Right atrium auricular region (tissue), 2 donors: Measurements from ENCODE around the gene NKX2-3. TPM values are rescaled to one million over a fixed set of nuclear protein-coding genes. Genes with fewer than 3 reads are reported as not detected.

Experiments
- DNase-seq: peaks from one replicate; pipeline ENCODE4 v3.0.0-alpha.2; 2019; ENCODE audit warnings: low spot score
- H3K27ac ChIP-seq, 2 donors: fragments of 200-600 bp; sonication (generic); 1 replicate in 1 of 2; 2 replicates in 1 of 2; pipeline ENCODE4 v1.5.1; 2016 to 2019
- H3K27me3 ChIP-seq, 2 donors: fragments of 200-600 bp; sonication (generic); one replicate each; pipeline versions ENCODE4 v1.5.1 to v1.6.0; 2017 to 2019
- H3K36me3 ChIP-seq: fragments of 200-600 bp; sonication (generic); one replicate; pipeline ENCODE4 v1.5.1; 2016
- H3K4me1 ChIP-seq, 2 donors: fragments of 200-600 bp; sonication (generic); one replicate each; pipeline versions ENCODE4 v1.5.1 to v1.6.0; 2017 to 2019
- H3K4me3 ChIP-seq, 2 donors: fragments of 200-600 bp; sonication (generic); 1 replicate in 1 of 2; 2 replicates in 1 of 2; pipeline ENCODE4 v1.5.1; 2017 to 2019; ENCODE audit warnings: mild to moderate bottlenecking in 1 of 2, moderate library complexity in 1 of 2
- H3K9me3 ChIP-seq, 2 donors: fragments of 200-600 bp; sonication (generic); one replicate each; pipeline ENCODE4 v1.5.1; 2019
- total RNA-seq, 2 donors: library from RNA; depleted of rRNA; stranded (reverse); fragments of >200 nt; gene quantifications; one replicate each; pipeline ENCODE4 v1.1.0, GENCODE V29; 2016
- TF ChIP-seq, protein P1 (sequence below), 2 donors: fragments of 200-600 bp; sonication (generic); IDR thresholded peaks; one replicate each; pipeline ENCODE4 v1.5.1; 2019; ENCODE audit warnings: antibody characterized with exemption in 2 of 2

The NKX2-3 gene
- not detected for total RNA-seq

DNA sequence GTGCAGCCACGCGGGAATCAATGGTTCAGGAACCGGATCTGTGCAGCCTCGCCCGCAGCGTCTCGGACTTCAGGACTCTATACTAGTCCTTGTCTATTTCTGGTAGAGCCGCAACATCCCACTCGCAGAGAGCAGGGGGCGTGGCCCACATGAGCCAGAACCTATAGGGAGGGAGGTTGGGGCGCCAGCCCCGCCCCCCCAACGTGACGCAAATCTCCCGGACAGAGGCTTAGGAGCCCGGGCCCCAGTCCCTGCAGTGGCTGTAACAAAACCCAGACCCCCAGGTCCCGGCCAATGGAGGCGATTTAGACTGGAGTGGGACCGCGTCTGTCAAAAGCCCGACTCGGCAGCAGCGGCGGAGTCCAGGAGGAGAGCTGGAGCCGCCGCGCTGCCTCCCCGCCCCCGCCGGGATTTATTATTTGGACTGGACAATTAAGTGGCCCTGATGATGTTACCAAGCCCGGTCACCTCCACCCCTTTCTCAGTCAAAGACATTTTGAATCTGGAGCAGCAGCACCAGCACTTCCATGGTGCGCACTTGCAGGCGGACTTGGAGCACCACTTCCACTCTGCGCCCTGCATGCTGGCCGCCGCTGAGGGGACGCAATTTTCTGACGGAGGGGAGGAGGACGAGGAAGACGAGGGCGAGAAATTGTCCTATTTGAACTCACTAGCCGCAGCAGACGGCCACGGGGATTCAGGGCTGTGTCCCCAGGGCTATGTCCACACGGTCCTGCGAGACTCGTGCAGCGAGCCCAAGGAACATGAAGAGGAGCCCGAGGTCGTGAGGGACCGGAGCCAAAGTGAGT lies at the start of gene NKX2-3:
Gene NKX2-3, plus strand, starts transcription at position 256 of the 809 bp plus-strand sequence. Its CDS starts 190 bp downstream, at position 446.
- Histone ChIP-seq H3K36me3 (no peaks in the 10 kb centered on the region), H3K9me3 (no peaks in the 10 kb centered on the region), H3K4me1 (peaks cover 0 to 58% of the 10 kb centered on the region in 2 donors), H3K27ac (no peak within 1 kb of the TSS), H3K4me3 (peak within 1 kb of the TSS in 1 of 2 donors; percentile 3), H3K27me3 (peaks cover 78 to 97% of the 10 kb centered on the region in 2 donors)
- TF ChIP-seq, protein P1, sequence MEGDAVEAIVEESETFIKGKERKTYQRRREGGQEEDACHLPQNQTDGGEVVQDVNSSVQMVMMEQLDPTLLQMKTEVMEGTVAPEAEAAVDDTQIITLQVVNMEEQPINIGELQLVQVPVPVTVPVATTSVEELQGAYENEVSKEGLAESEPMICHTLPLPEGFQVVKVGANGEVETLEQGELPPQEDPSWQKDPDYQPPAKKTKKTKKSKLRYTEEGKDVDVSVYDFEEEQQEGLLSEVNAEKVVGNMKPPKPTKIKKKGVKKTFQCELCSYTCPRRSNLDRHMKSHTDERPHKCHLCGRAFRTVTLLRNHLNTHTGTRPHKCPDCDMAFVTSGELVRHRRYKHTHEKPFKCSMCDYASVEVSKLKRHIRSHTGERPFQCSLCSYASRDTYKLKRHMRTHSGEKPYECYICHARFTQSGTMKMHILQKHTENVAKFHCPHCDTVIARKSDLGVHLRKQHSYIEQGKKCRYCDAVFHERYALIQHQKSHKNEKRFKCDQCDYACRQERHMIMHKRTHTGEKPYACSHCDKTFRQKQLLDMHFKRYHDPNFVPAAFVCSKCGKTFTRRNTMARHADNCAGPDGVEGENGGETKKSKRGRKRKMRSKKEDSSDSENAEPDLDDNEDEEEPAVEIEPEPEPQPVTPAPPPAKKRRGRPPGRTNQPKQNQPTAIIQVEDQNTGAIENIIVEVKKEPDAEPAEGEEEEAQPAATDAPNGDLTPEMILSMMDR (IDR thresholded peaks at IDR 0.05), result no peak
- DNase-seq, result no peak

DNA sequence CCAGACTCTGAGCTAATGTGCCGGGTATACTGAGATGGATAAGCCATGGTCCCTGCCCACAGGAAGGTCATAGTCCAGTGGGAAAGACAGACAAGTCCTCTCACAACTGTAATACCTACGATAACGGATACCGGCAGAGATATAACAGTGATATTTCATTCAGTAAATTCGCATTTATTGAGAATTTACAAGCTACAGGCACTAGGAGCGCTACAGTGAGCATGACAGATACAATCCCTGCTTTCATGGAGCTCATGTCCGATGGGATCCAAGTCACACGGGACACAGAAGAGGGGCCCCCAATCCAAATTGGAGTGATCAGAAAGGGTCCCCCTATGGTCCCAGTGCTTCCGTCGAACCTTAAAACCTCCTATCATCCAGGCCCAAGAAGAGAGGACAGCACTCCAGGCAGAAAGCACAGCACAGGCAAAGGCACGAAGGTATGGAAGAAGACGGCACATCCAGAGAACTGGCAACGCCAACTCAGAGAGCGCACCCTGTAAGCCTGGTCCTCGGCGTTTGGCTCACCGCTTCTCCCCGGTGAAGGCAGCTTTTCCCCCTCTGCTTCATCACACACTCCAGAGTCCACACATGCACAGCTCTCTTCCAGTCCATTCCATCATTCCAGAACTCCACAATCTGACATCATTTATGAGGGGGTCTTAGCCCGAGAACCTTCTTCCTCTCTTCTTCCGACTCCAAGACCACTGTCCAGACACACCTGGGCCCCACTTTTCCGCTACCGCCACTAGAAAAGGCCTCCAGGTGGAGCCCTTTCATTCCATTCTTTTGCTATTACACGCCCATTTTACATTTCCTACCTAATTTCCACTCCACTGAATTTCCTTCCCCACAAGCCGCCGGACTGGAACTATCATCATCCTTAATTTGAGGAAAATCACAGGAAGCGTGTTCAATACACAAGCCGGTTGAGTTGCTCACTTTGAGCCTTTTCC lies 47.8 kb upstream of the NKX2-3 start:
- Histone ChIP-seq H3K4me1 (no peaks in the 10 kb centered on the region), H3K36me3 (no peaks in the 10 kb centered on the region), H3K27ac (no peak overlapping the region), H3K27me3 (no peaks in the 10 kb centered on the region), H3K4me3 (no peak overlapping the region), H3K9me3 (no peaks in the 10 kb centered on the region)
- no peak for DNase-seq
- TF ChIP-seq, protein P1 (IDR thresholded peaks at IDR 0.05), result no peak

DNA sequence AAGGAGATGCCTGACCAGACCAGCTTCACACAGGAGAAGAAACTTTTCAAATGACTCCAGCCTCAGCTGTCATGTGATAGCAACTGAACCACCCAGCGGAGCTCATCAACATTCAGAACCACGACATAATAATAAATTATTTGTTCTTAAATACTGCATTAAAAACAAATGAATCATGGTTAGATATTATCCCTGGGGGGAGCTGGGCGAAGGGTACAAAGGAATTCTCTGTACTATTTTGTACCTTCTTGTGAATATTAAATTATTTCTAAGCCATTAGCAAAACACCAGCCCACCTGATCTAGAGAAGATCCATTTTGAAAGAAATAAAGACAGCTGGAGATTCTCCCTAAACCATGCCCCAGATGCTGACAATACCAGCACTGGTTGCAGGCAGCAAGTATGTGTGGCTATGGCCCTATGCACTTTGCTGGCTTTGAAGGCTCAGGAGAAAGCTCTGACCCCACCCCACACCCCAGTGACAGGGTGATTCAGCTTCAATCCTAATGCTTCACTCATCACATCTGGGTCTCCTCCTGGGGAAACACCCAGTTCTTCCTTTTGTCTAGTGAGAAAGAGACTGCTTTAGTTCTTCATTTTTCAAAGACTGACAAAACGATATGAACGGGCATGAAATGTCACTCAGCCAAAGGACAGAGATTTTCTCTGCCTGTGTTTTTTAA lies 45.5 kb upstream of the NKX2-3 start:
- DNase-seq, result no peak
- Histone ChIP-seq H3K36me3 (no peaks in the 10 kb centered on the region), H3K4me1 (no peaks in the 10 kb centered on the region), H3K4me3 (no peak overlapping the region), H3K27ac (no peak overlapping the region), H3K27me3 (no peaks in the 10 kb centered on the region), H3K9me3 (no peaks in the 10 kb centered on the region)
- TF ChIP-seq, protein P1 (IDR thresholded peaks at IDR 0.05), result no peak

DNA sequence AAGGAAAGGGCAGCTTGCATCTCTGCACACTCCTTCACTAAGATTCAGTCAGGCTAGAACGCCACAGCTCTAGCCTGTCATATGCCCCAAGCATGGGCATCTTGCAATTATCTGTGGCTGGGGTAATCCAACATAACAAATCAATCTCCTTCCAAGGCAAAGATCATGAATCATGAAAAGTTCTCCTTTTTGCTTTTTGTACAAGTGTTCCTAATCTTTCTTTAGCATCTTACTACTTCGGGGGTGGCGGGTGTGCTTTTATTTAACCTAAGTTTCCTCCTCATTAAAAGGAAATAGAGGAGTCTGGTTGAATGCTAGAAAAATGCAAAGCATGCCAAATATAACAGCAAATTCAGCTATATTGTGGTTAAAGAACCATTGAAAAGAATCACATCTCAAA lies 43.5 kb upstream of the NKX2-3 start:
- Histone ChIP-seq H3K4me1 (no peaks in the 10 kb centered on the region), H3K27ac (no peak overlapping the region), H3K4me3 (no peak overlapping the region), H3K9me3 (no peaks in the 10 kb centered on the region), H3K36me3 (no peaks in the 10 kb centered on the region), H3K27me3 (no peaks in the 10 kb centered on the region)
- no peak for DNase-seq
- TF ChIP-seq, protein P1 (IDR thresholded peaks at IDR 0.05), result no peak

DNA sequence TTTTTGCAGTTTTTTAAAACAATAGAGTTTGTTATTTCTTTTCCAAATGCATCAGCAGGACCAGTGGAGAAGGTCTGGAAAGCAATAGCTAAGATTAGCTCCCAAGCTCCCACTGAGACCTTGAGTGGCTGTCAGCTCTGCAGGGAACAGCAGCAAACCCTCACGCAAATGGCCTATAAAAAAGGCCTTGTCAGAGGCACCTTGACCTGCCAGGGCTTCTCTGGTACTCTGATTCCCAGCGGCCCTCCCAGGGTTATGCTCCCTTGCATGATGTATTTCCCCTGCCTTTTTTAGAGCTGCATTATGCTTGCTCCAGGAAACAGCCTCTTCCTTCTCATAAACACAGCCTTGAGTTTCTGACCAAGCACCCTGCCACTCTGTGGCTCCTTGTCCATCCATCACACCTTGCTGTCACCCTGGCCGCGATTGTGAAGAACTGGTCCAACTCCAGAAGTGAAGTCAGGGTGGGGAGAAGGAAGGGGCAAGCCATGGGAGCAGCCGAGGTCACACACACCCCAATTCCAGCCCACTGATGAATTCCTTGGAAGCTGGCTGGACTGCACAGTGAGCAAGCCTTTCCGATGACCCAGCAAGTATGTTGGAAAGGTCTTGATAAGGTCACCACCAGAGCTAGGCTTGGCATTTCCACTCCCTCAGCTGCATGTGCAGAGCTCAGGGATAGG lies 35.3 kb upstream of the NKX2-3 start:
- no peaks in the 10 kb centered on the region for H3K36me3 ChIP-seq
- TF ChIP-seq, protein P1 (IDR thresholded peaks at IDR 0.05), result no peak

More for the DNA sequence above, 35.3 kb upstream of the NKX2-3 start:
- H3K4me1 ChIP-seq, result no peaks in the 10 kb centered on the region
- peaks cover 0 to 16% of the 10 kb centered on the region in 2 donors for H3K9me3 ChIP-seq
- H3K27ac ChIP-seq, result no peak overlapping the region
- no peak for DNase-seq
- no peaks in the 10 kb centered on the region for H3K27me3 ChIP-seq
- H3K4me3 ChIP-seq, result no peak overlapping the region
